ENCODE results near the gene GOLT1A. TPM values are rescaled to one million over a fixed set of nuclear protein-coding genes. Genes with fewer than 3 reads are reported as not detected.

Gene GOLT1A
- total RNA-seq, 2 donors from 2014 or later = 0.45 TPM; not detected in 1

GRCh38 chr1:204169858-204170257, 43.9 kb downstream of the GOLT1A start:
- peaks cover 10% of the 10 kb centered on the region for H3K27me3 Mint-ChIP-seq
- H3K27ac Mint-ChIP-seq = no peak overlapping the region
- no peaks in the 10 kb centered on the region for H3K4me1 Mint-ChIP-seq
- H3K36me3 Mint-ChIP-seq (ENCODE audit: low read depth) = no peaks in the 10 kb centered on the region
- H3K4me3 Mint-ChIP-seq = no peak overlapping the region
- peaks cover 8% of the 10 kb centered on the region for H3K9me3 ChIP-seq (ENCODE audit: control insufficient read depth, low read length, poor library complexity, severe bottlenecking)
- DNase-seq (no peak), ATAC-seq (no peak)

DNA sequence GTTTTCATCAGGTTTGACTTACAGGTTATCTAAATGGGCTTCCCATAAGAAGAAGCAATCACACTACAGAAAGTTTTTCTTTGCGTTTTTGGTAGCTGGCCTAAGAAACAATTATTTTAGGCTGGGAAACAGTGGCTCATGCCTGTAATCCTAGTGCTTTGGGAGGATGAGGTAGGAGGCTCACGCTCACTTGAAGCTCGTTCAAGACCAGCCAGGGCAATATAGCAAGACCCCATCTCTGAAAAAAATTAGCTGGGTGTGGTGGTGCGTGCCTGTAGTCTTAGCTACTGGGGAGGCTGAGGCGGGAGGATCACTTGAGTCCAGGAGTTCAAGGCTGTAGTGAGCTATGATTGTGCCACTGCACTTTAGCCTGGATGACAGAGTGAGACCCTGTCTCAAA, 46.1 kb downstream of the GOLT1A start:
- H3K27me3 Mint-ChIP-seq = peaks cover 19% of the 10 kb centered on the region
- no peaks in the 10 kb centered on the region for H3K4me1 Mint-ChIP-seq
- peaks cover 8% of the 10 kb centered on the region for H3K9me3 ChIP-seq (ENCODE audit: control insufficient read depth, low read length, poor library complexity, severe bottlenecking)
- ATAC-seq (no peak), DNase-seq (no peak)
- H3K36me3 Mint-ChIP-seq (ENCODE audit: low read depth) = no peaks in the 10 kb centered on the region
- H3K4me3 Mint-ChIP-seq = no peak overlapping the region
- no peak overlapping the region for H3K27ac Mint-ChIP-seq

DNA sequence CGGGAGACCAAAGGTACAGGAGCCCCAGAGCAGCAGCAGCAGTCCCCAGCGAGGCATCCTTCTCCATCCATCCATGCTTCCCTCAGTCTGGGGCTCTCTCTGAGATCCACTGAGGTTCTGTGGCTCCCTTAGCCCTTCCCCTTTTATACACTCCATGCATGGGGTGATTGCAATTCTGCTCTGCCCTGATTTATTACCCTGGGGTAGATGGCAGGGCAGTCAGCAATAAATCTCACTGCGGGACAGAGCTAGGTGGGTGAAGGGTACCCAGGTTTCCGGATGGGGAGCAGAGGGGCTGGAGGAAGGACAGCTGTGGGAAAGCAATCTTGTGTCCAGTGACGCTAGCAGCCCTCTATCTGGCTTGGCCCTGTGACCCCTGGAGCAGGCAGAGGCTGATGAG, 47.6 kb downstream of the GOLT1A start, which contains the start of gene REN:
REN (minus strand) TSS at position 119 of the 400 bp plus-strand sequence; CDS start at position 75, 44 bp downstream.
- Mint-ChIP-seq H3K27me3 (peaks cover 28% of the 10 kb centered on the region), H3K4me3 (no peak within 1 kb of the TSS), H3K36me3 (ENCODE audit: low read depth) (no peaks in the 10 kb centered on the region), H3K4me1 (no peaks in the 10 kb centered on the region), H3K27ac (no peak within 1 kb of the TSS)
- ATAC-seq = no peak
- H3K9me3 ChIP-seq (ENCODE audit: control insufficient read depth, low read length, poor library complexity, severe bottlenecking) = peaks cover 8% of the 10 kb centered on the region
- no peak for DNase-seq

DNA sequence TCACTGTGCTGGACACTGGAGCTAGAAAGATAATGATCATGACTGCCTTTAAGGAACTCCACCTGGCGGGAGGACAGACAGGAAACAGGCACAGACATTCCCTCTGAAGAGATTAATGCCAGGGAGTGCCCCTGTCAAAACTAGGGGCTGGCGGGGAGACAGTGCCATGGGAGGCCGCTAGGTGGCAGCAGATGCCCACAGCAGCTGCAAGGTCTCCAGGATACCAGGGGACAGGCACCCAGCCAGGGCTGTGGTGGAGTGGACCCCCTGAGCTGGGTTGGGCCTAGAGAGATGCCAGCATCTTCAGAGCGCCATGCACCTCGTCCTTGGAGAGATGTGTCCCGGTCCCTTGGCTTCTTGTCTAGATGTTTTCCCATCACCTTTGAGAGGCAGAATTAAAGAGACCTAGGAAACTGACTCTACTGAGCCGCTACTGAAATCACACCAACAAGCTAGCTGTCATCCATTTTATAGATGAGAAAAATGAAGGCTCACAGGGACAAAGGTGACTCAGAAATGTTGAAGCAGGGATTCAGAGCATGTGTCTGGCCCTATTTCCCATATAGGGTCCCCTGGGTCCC, 51.2 kb downstream of the GOLT1A start:
- ATAC-seq = peak; percentile 95
- Mint-ChIP-seq H3K36me3 (ENCODE audit: low read depth) (no peaks in the 10 kb centered on the region), H3K4me3 (no peak overlapping the region), H3K4me1 (peaks cover 2% of the 10 kb centered on the region), H3K27ac (no peak overlapping the region), H3K27me3 (peaks cover 55% of the 10 kb centered on the region)
- no peaks in the 10 kb centered on the region for H3K9me3 ChIP-seq (ENCODE audit: control insufficient read depth, low read length, poor library complexity, severe bottlenecking)
- DNase-seq = peak; percentile 59 to 76 (median 61)

DNA sequence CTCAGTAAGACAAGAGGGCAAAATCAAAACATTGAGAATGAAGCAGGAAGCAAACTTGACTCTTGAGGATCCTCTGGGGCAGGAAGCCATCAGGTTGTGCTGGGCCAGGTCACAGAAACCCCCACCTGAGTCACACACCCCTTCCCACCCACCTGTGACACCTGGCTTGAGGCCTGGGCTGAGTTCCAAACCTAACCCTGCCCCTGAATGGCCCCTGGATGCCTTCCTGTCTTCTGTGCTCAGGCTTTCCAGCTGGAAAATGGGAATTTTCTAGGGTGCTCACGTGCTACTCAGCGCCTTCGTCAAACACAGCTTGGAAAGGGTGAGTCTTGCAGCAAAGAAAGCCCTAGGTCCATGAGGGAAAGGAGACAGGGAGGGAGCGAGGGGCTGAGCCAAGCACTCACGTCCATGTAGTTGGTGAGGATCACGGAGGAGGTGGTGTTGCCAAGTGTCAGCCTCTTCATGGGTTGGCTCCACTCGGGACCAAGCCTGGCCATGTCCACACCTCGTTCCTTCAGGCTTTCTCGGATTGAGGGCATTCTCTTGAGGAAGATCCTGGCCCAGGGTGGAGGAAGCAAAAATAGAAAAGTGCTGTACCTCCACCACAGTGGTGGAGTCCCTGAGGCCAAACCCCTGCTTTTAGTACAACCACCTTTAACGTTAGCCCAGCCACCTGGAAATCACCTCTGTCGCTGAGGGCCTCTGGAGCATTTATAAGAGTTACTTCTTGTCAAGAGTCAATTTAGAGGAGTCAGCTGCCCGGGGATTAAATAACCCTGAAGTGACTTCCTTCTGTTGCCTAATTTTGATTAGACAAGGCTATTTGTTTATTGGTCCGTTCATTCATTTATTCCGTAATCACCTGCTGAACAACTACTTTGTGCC, 51.9 kb downstream of the GOLT1A start:
- Mint-ChIP-seq H3K4me1 (peaks cover 2% of the 10 kb centered on the region), H3K27me3 (peaks cover 59% of the 10 kb centered on the region), H3K4me3 (no peak overlapping the region), H3K27ac (no peak overlapping the region), H3K36me3 (ENCODE audit: low read depth) (no peaks in the 10 kb centered on the region)
- no peaks in the 10 kb centered on the region for H3K9me3 ChIP-seq (ENCODE audit: control insufficient read depth, low read length, poor library complexity, severe bottlenecking)
- no peak for DNase-seq
- no peak for ATAC-seq

- H3K27me3 Mint-ChIP-seq = peaks cover 46% of the 10 kb centered on the region
- peaks cover 2% of the 10 kb centered on the region for H3K4me1 Mint-ChIP-seq
- DNase-seq (no peak), ATAC-seq (no peak)
- peak overlapping the region; percentile 65 for H3K27ac Mint-ChIP-seq
- no peak overlapping the region for H3K4me3 Mint-ChIP-seq
- no peaks in the 10 kb centered on the region for H3K9me3 ChIP-seq (ENCODE audit: control insufficient read depth, low read length, poor library complexity, severe bottlenecking)
- no peaks in the 10 kb centered on the region for H3K36me3 Mint-ChIP-seq (ENCODE audit: low read depth)
Measured at GRCh38 chr1:204157962-204158361, 55.8 kb downstream of the GOLT1A start.

DNA sequence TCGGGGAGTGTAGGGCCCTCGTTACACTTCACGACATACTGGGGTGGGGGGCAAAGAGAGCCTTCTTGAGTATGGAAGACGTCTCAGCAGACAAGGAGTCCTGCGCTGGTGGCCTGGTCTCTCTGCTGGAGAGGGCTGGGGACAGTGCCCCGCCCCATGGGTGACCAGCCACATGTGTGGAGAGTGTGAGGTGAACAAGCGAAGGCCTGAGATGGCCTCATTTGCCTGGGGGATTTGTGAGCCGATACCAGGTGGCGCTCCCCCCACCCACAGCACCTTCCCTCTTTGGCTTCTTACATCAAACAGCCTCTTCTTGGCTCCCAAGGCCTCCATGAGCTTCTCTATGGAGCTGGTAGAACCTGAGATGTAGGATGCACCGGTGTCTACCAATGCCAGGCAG, 57.9 kb downstream of the GOLT1A start:
- peaks cover 5% of the 10 kb centered on the region for H3K4me1 Mint-ChIP-seq
- H3K27ac Mint-ChIP-seq = no peak overlapping the region
- peaks cover 34% of the 10 kb centered on the region for H3K27me3 Mint-ChIP-seq
- H3K9me3 ChIP-seq (ENCODE audit: control insufficient read depth, low read length, poor library complexity, severe bottlenecking) = no peaks in the 10 kb centered on the region
- no peak overlapping the region for H3K4me3 Mint-ChIP-seq
- no peaks in the 10 kb centered on the region for H3K36me3 Mint-ChIP-seq (ENCODE audit: low read depth)
- ATAC-seq (no peak), DNase-seq (no peak)

DNA sequence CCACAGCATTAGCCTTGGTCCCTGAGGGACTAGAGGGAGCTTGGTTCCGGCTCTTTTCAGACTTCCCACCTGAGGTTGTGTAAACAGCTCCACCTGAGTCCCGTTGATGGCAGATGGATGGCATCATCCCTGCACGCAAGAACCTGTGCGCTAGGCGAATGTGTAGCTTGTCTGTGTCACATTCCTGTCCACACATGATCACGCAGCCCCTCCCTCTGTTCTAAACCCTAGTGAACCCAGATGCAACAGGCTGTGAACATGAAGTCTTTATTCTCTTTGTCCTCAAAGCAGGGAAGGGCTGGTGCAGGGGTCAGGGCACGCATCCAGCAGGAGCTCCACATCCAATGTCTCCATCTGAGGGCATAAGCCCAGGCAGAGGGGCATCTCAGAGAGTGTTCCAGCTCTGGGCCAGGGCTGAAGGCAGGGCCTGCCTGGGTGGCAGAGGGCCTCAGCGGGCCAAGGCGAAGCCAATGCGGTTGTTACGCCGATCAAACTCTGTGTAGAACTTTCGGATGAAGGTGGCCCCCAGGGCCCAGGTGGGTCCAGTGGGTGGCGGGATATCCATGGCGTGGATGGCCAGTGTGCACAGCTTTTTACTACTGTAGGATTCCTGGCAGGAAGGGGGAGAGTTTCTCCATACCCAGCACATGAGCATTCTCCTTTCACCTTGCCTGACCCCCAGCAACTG, 59.1 kb downstream of the GOLT1A start:
- ATAC-seq = no peak

GRCh38 chr1:204153667-204154066, 60.1 kb downstream of the GOLT1A start:
- ATAC-seq (no peak), DNase-seq (no peak)
- peaks cover 17% of the 10 kb centered on the region for H3K27me3 Mint-ChIP-seq
- H3K4me1 Mint-ChIP-seq = peaks cover 7% of the 10 kb centered on the region
- H3K36me3 Mint-ChIP-seq (ENCODE audit: low read depth) = no peaks in the 10 kb centered on the region
- H3K4me3 Mint-ChIP-seq = no peak overlapping the region
- H3K9me3 ChIP-seq (ENCODE audit: control insufficient read depth, low read length, poor library complexity, severe bottlenecking) = no peaks in the 10 kb centered on the region
- no peak overlapping the region for H3K27ac Mint-ChIP-seq

More for the DNA sequence above, 59.1 kb downstream of the GOLT1A start:
- Mint-ChIP-seq H3K4me1 (peaks cover 10% of the 10 kb centered on the region), H3K36me3 (ENCODE audit: low read depth) (no peaks in the 10 kb centered on the region), H3K4me3 (no peak overlapping the region), H3K27me3 (peaks cover 26% of the 10 kb centered on the region), H3K27ac (no peak overlapping the region)
- H3K9me3 ChIP-seq (ENCODE audit: control insufficient read depth, low read length, poor library complexity, severe bottlenecking) = no peaks in the 10 kb centered on the region
- DNase-seq = no peak

DNA sequence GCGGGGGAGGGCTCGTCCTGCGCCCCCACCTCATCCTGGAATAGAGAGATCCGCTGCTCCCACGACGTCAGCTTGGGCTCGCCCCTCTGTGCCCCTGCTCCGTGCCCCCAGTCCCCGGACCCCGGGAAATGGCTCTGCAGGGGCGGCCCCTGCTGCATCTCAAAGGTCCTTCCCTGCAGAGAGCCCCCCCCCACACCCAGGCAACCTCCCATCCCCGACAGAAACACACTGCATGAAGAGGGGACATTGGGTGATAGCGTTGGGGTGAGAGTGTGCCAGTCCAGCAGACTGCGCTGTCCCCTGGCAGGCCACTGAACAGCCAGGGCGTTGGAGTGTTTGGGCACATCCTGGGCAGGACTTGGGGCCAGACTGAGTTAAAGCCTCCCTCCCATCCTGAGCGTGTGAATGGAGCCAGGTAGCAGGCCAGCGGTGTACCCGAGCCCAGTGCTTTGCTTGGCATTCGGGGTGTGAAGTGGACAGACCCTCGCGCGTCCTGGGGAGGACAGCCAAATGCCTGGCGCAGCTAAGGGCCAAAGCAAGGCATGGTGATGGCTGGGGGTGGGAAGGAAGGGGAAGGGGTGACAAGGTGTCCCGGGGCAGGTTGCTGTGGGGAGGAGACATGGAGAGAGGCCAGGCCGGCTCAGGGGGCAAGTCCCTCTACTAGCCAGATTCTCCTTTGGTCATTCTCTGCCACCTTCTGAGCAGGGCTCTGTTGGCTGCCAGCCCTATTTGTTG, 61.3 kb downstream of the GOLT1A start:
- ATAC-seq (no peak), DNase-seq (no peak)
- Mint-ChIP-seq H3K27me3 (peaks cover 10% of the 10 kb centered on the region), H3K4me3 (peak overlapping the region; percentile 80), H3K4me1 (peaks cover 7% of the 10 kb centered on the region), H3K27ac (peak overlapping the region; percentile 29), H3K36me3 (ENCODE audit: low read depth) (no peaks in the 10 kb centered on the region)
- H3K9me3 ChIP-seq (ENCODE audit: control insufficient read depth, low read length, poor library complexity, severe bottlenecking) = no peaks in the 10 kb centered on the region

DNA sequence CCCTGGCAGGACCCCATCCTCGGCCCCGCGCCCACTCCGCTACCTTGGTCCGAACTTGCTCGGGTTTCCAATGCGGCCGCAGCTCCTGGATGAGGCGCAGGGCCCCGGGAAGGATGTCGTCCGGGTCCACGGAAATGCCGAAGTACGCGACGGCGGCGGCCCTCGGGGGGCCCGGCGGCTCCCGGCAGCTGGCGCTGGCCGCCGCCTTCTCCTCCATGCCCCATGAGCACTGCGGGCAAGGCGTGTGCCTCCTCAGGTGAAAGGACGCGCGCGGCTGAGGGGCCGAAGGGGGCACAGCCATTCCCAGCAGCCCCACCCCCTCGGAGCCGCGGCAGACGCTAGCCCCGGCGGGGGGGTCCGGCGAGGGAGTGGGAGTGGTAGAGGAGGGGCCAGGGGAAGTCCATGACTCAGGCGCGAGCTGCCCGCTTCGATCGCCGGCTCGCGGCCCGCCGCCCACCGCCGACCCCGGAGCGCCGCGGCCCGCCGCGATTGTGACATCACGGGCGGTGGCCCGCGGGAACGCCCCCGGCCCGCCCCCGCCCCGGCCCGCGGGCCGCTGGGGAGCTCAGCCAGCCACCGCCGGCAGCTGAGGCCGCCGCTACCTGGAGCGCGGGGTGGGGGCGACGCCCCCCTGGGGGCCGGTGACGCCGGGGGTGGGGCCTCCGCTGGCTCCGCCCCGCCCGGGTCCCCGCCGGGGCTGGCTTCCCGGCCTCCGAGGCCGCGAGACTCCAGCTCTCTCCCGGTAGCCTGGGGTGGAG, 62.1 kb downstream of the GOLT1A start, which contains the start of gene ETNK2:
ETNK2 (minus strand) TSS at position 493 of the 758 bp plus-strand sequence; CDS start at position 301, 192 bp downstream.
- DNase-seq (peak; percentile 55 to 68 (median 67)), ATAC-seq (peak; percentile 87)
- Mint-ChIP-seq H3K36me3 (ENCODE audit: low read depth) (no peaks in the 10 kb centered on the region), H3K4me1 (peaks cover 8% of the 10 kb centered on the region), H3K27me3 (peaks cover 4% of the 10 kb centered on the region), H3K27ac (peak within 1 kb of the TSS; percentile 29), H3K4me3 (peak within 1 kb of the TSS; percentile 86)
- no peaks in the 10 kb centered on the region for H3K9me3 ChIP-seq (ENCODE audit: control insufficient read depth, low read length, poor library complexity, severe bottlenecking)

Measured in T-helper 17 cell (primary cell).